Smooth muscle cell (in vitro differentiated cells): ENCODE data around the gene ZC2HC1B. TPM values are rescaled to one million over a fixed set of nuclear protein-coding genes. Genes with fewer than 3 reads are reported as not detected.
A peak's percentile ranks its signal among the peaks of the same experiment; 100 is the strongest.
"Not testable (repeated sequence)": the region's sequence is repeated elsewhere in the genome, so short reads cannot be mapped to it uniquely, and the experiment has no call there.

Experiments
- DNase-seq: peaks from one replicate; lab custom pipeline; 2025; ENCODE audit not compliant: unreplicated experiment; lab: John Stamatoyannopoulos, UW
- H2AFZ ChIP-seq: fragments of 200-600 bp; sonication (generic); 2 replicates; pipeline ENCODE4 v1.6.0; 2016; ENCODE audit warnings: antibody characterized with exemption, low read depth, mild to moderate bottlenecking
- H3F3A ChIP-seq: fragments of 200-600 bp; sonication (generic); 2 replicates; pipeline ENCODE4 v1.6.0; 2017; ENCODE audit warnings: antibody characterized with exemption, low read depth
- H3K27ac ChIP-seq: fragments of 200-600 bp; sonication (generic); 2 replicates; pipeline ENCODE4 v1.5.1; 2016; ENCODE audit warnings: low read depth, mild to moderate bottlenecking
- H3K27me3 ChIP-seq: fragments of 200-600 bp; sonication (generic); 2 replicates; pipeline ENCODE4 v1.6.1; 2016; ENCODE audit warnings: low read depth, mild to moderate bottlenecking
- H3K36me3 ChIP-seq: fragments of 200-600 bp; sonication (generic); 2 replicates; pipeline ENCODE4 v1.5.1; 2016; ENCODE audit warnings: low read depth
- H3K4me1 ChIP-seq: fragments of 200-600 bp; sonication (generic); 2 replicates; pipeline ENCODE4 v1.5.1; 2016; ENCODE audit warnings: low read depth
- H3K4me2 ChIP-seq: fragments of 200-600 bp; sonication (generic); 2 replicates; pipeline ENCODE4 v1.6.0; 2016; ENCODE audit warnings: mild to moderate bottlenecking
- H3K4me3 ChIP-seq: fragments of 200-600 bp; sonication (generic); 2 replicates; pipeline ENCODE4 v1.5.1; 2016; ENCODE audit warnings: mild to moderate bottlenecking
- H3K79me2 ChIP-seq: fragments of 200-600 bp; sonication (generic); 2 replicates; pipeline ENCODE4 v1.6.0; 2016; ENCODE audit warnings: low read depth, mild to moderate bottlenecking
- H3K9ac ChIP-seq: fragments of 200-600 bp; sonication (generic); 2 replicates; pipeline ENCODE4 v1.6.0; 2016; ENCODE audit warnings: low read depth
- H3K9me3 ChIP-seq: fragments of 200-600 bp; sonication (generic); replicated peaks from 2 replicates; pipeline ENCODE4 v1.5.1; 2016; ENCODE audit warnings: low read depth
- H4K20me1 ChIP-seq: fragments of 200-600 bp; sonication (generic); 2 replicates; pipeline ENCODE4 v1.6.0; 2016; ENCODE audit warnings: low read depth
- WGBS: methylation state at CpG from one replicate; pipeline ENCODE4 v1.1.7; 2016; ENCODE audit warnings: low lambda C conversion rate; 5-methylcytosine and 5-hydroxymethylcytosine counted together
- polyA plus RNA-seq: library from polyadenylated mRNA; unstranded; fragments of >200 nt; fragmentation: Nextera tagmentation; extraction: Ambion mirVana; gene quantifications from 2 replicates; pipeline ENCODE4 v1.2.1, GENCODE V29; 2016
- total RNA-seq: library from RNA; depleted of rRNA; stranded (reverse); fragments of >200 nt; gene quantifications from 2 replicates; pipeline ENCODE4 v1.2.3, GENCODE V29; 2014
- TF ChIP-seq, protein P1 (sequence below): fragments of 200-600 bp; sonication (generic); IDR thresholded peaks from 2 replicates; pipeline ENCODE4 v1.5.1; 2017; ENCODE audit warnings: borderline replicate concordance, mild to moderate bottlenecking, antibody characterized with exemption; ENCODE audit not compliant: insufficient read depth, poor library complexity, severe bottlenecking

The ZC2HC1B gene
- total and polyA plus RNA-seq, 2 experiments from 2014 or later = not detected

DNA sequence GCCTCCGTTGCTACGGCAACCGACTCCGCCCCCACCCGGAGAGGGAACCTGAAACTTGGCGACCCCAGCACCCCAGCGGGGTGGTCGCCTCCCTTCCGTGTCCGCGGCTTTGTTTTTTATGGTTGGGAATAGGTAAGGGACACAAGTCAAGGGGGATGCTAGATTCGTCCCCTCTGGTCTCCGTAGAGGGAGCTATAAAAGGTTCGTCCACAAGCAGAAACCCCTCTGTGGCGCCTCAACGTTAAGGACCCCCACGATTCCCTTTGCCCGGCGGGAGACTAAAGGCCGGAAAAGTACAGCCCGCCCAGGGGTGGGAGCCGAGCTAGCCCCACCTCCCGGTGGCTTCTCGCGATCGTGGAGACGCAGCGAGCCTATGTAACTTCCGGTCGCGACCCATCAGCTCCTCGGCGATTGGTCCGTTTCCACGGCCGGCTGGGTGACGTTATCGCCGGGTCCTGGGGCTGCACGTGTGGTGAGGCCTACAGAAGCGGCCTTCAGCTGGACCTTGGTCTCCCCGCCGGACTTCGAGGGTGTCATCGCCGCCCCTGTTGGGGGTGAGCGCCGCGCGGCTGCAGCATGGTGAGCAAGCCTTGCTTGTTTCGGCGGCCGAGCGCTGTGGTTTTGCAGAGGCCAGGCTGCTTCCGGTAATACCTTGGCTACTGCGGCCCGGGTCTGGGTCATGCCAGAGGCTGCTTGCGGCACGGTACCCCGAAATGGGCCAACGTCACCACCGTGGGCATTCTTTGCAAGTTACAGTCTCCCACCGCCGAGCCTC is 21.2 kb upstream of the ZC2HC1B start, which contains the start of gene LTV1:
LTV1 (plus strand) TSS at position 437 of the 775 bp plus-strand sequence; CDS start at position 577, 140 bp downstream.
- no peaks in the 10 kb centered on the region for H3K27me3 ChIP-seq
- peak within 1 kb of the TSS; percentile 98 for H3K9ac ChIP-seq
- peaks cover 15% of the 10 kb centered on the region for H3K4me1 ChIP-seq
- under 1% methylated on average over 64 of the region's 64 CpGs for WGBS
- no peaks in the 10 kb centered on the region for H3K9me3 ChIP-seq
- peaks cover 43% of the 10 kb centered on the region for H3K79me2 ChIP-seq
- TF ChIP-seq, protein P1, sequence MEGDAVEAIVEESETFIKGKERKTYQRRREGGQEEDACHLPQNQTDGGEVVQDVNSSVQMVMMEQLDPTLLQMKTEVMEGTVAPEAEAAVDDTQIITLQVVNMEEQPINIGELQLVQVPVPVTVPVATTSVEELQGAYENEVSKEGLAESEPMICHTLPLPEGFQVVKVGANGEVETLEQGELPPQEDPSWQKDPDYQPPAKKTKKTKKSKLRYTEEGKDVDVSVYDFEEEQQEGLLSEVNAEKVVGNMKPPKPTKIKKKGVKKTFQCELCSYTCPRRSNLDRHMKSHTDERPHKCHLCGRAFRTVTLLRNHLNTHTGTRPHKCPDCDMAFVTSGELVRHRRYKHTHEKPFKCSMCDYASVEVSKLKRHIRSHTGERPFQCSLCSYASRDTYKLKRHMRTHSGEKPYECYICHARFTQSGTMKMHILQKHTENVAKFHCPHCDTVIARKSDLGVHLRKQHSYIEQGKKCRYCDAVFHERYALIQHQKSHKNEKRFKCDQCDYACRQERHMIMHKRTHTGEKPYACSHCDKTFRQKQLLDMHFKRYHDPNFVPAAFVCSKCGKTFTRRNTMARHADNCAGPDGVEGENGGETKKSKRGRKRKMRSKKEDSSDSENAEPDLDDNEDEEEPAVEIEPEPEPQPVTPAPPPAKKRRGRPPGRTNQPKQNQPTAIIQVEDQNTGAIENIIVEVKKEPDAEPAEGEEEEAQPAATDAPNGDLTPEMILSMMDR = no peak
- H3K27ac ChIP-seq = peak within 1 kb of the TSS; percentile 97
- peaks cover 27% of the 10 kb centered on the region for H3K36me3 ChIP-seq
- no peaks in the 10 kb centered on the region for H4K20me1 ChIP-seq
- H3K4me2 ChIP-seq = peak within 1 kb of the TSS; percentile 89
- H2AFZ ChIP-seq = peak within 1 kb of the TSS; percentile 92
- peak within 1 kb of the TSS; percentile 74 for H3K4me3 ChIP-seq
- DNase-seq = peak; percentile 76
- H3F3A ChIP-seq = no peaks in the 10 kb centered on the region

DNA sequence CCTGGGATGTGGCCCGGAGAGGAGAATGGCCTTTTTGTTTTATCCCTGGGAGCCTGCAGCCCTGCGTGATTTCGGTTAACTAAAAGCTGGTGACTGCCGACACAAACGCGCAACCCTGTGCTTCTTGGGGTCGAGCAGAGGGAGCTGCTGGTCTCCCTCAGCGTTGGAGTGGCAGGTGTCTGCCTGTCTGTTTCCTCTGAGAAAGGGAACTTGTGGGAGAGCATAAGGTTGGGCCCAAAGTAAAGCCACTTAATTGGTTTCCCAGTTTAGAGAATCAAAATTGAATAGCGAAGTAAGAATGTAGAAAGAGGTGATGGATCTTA is 20.6 kb upstream of the ZC2HC1B start:
- Histone ChIP-seq H3K9me3 (no peaks in the 10 kb centered on the region), H3K9ac (peak overlapping the region; percentile 87), H3K4me3 (peak overlapping the region; percentile 74), H3K27ac (peak overlapping the region; percentile 97), H3K4me1 (peaks cover 15% of the 10 kb centered on the region), H3K4me2 (peak overlapping the region; percentile 89), H2AFZ (peak overlapping the region; percentile 31), H4K20me1 (no peaks in the 10 kb centered on the region), H3K36me3 (peaks cover 33% of the 10 kb centered on the region), H3K27me3 (no peaks in the 10 kb centered on the region), H3F3A (no peaks in the 10 kb centered on the region), H3K79me2 (peaks cover 48% of the 10 kb centered on the region)
- DNase-seq = no peak
- TF ChIP-seq, protein P1 = no peak
- WGBS = 1% methylated on average over 9 of the region's 9 CpGs

DNA sequence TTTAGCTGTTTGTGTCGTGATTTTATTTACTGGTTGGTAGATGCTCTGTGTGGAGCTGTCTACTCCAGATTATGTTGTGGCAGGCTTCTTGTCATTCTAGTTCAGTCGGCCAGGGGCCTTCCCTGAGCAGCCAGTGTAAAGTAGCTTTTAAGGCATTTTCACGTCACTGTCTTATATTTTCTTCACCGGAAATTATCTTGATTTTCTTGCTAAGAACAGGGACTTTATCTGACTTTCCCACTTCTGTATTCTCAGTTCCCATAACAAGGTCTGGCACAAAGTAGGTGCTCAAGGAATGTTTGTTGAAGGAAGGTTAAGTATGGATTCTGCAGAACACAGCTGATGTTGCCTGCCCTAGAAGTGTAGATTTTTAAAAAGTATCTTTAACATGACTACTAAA is 20.3 kb upstream of the ZC2HC1B start:
- no peak for DNase-seq
- Histone ChIP-seq H3F3A (no peaks in the 10 kb centered on the region), H3K4me2 (peak overlapping the region; percentile 89), H3K4me3 (peak overlapping the region; percentile 74), H3K27me3 (no peaks in the 10 kb centered on the region), H4K20me1 (no peaks in the 10 kb centered on the region), H3K9ac (peak overlapping the region; percentile 87), H3K79me2 (peaks cover 51% of the 10 kb centered on the region), H3K36me3 (peaks cover 36% of the 10 kb centered on the region), H3K9me3 (no peaks in the 10 kb centered on the region), H3K4me1 (peaks cover 15% of the 10 kb centered on the region), H2AFZ (peak overlapping the region; percentile 31), H3K27ac (peak overlapping the region; percentile 97)
- TF ChIP-seq, protein P1 = no peak
- WGBS = 20% methylated on average over 4 of the region's 4 CpGs

DNA sequence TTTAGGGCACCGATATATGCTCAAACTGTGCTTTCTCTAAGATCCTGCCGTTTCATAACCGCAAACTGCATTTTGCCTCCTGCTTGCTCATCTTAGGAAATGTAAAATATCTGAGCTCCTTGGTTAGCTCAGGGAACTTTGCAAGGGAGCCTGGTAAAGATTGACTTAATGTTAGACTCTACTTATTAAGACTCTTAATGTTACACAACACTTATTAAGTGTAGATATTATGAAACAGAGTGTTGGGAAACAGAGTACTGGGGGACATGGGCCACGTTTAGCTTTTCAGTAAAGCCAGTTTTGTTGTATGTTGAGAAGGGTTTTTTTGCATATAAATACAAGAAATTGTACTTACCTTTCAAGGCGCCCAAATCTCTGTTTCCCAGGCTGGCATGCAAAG is 19.2 kb upstream of the ZC2HC1B start:
- Histone ChIP-seq H3K9me3 (no peaks in the 10 kb centered on the region), H4K20me1 (no peaks in the 10 kb centered on the region), H3K36me3 (peaks cover 46% of the 10 kb centered on the region), H3K27ac (no peak overlapping the region), H3K9ac (no peak overlapping the region), H3K79me2 (peaks cover 61% of the 10 kb centered on the region), H3K27me3 (no peaks in the 10 kb centered on the region), H3K4me3 (no peak overlapping the region), H3F3A (no peaks in the 10 kb centered on the region), H3K4me2 (no peak overlapping the region), H3K4me1 (peaks cover 15% of the 10 kb centered on the region), H2AFZ (no peak overlapping the region)
- 93% methylated on average over 5 of the region's 5 CpGs for WGBS
- TF ChIP-seq, protein P1 = no peak
- DNase-seq = no peak

DNA sequence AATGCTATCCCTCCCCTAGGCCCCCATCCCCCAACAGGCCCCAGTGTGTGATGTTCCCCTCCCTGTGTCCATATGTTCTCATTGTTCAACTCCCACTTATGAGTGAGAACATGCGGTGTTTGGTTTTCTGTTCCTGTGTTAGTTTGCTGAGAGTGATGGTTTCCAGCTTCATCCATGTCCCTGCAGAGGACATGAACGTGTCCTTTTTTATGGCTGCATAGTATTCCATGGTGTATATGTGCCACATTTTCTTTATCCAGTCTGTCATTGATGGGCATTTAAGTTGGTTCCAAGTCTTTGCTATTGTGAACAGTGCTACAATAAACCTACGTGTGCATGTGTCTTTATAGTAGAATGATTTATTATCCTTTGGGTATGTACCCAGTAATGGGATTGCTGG is 12.6 kb upstream of the ZC2HC1B start:
- DNase-seq, H3K4me3 ChIP-seq, H3K27ac ChIP-seq, H3K9ac ChIP-seq, H3F3A ChIP-seq, H4K20me1 ChIP-seq, H2AFZ ChIP-seq, H3K4me1 ChIP-seq, H3K4me2 ChIP-seq, H3K27me3 ChIP-seq: not testable (repeated sequence)
- peaks cover 81% of the 10 kb centered on the region for H3K79me2 ChIP-seq
- 97% methylated on average over 3 of the region's 3 CpGs for WGBS
- H3K36me3 ChIP-seq = peaks cover 79% of the 10 kb centered on the region
- peaks cover 17% of the 10 kb centered on the region for H3K9me3 ChIP-seq
